ENCODE results near the gene LRP6. TPM values are rescaled to one million over a fixed set of nuclear protein-coding genes. Genes with fewer than 3 reads are reported as not detected.

The LRP6 gene
- total and polyA plus RNA-seq, 2 experiments from 2014 or later = 29.1 to 73.8 TPM

DNA sequence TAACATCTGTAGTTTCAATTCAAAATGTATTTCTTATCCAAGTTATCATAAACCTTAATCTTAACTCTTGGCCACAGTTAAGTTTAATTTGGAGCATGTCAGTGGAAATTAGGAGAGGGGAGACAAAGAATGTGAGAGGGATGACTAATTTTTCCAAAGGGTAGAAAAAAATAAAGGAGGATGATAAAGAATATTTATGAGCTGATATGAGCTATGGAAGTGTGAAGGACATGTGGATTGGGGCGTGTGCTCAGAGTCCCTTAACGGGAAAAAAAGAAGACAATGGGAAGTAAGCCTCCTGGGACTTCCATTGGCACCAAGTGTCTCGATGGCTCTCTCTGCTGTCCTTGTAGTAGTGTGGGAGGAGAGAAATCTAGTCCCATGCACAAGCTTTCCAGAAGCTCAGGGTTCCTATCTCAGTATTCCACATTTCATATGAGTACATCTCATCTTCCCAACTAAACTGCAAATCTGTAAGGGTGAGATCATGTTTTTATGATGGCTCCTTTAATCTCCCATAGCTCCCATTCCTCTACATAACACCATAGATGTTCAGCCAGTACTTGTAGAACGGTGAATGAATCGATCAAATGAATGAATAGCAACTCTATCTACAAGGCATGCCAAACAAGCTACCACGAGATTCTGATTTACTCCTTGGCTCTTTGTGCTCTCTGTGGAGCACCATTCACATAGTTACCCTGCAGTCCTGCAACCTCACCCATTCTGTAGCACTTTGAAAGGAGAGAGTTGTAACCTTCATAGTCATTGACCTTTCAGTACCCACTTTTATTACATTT, 168.8 kb downstream of the LRP6 start:
- no peaks in the 10 kb centered on the region for H3K27me3 ChIP-seq (ENCODE audit: insufficient read depth)
- Mint-ChIP-seq H3K27me3 (ENCODE audit: insufficient read depth, low read depth, poor library complexity) (no peaks in the 10 kb centered on the region), H3K27ac (no peak overlapping the region), H3K36me3 (ENCODE audit: low read depth) (peaks cover 4% of the 10 kb centered on the region; the same call in 2 of the 3 replicates), H3K4me3 (no peak overlapping the region), H3K4me1 (no peaks in the 10 kb centered on the region), H3K9me3 (no peaks in the 10 kb centered on the region)
- H3K4me3 ChIP-seq = no peak overlapping the region
- H3K4me2 ChIP-seq = no peak overlapping the region
- H4K20me1 ChIP-seq (replicated peaks; ENCODE audit: insufficient read depth) = no peaks in the 10 kb centered on the region
- no peaks in the 10 kb centered on the region for H3F3A ChIP-seq (replicated peaks; ENCODE audit: low read depth)
- no peak for DNase-seq (ENCODE audit: low spot score)
- no peak for TF ChIP-seq EZH2 (IDR thresholded peaks at IDR 0.05; ENCODE audit: low read depth, unreplicated experiment)
- no peak for TF ChIP-seq ZNF114 (CRISPR knock-in tag; IDR thresholded peaks at IDR 0.05)
- no peak for TF ChIP-seq ZNF331 (CRISPR knock-in tag; IDR thresholded peaks at IDR 0.05; ENCODE audit: low read depth)
- no peak for TF ChIP-seq POLR2AphosphoS5 (IDR thresholded peaks at IDR 0.05; ENCODE audit: low read depth)
- TF ChIP-seq, protein P1, sequence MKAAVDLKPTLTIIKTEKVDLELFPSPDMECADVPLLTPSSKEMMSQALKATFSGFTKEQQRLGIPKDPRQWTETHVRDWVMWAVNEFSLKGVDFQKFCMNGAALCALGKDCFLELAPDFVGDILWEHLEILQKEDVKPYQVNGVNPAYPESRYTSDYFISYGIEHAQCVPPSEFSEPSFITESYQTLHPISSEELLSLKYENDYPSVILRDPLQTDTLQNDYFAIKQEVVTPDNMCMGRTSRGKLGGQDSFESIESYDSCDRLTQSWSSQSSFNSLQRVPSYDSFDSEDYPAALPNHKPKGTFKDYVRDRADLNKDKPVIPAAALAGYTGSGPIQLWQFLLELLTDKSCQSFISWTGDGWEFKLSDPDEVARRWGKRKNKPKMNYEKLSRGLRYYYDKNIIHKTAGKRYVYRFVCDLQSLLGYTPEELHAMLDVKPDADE (IDR thresholded peaks at IDR 0.05) = no peak
- H3K79me2 ChIP-seq (replicated peaks; ENCODE audit: insufficient read depth) = no peaks in the 10 kb centered on the region
- H3K27ac ChIP-seq (ENCODE audit: low read depth) = no peak overlapping the region
- H3K36me3 ChIP-seq (ENCODE audit: insufficient read depth) = no peaks in the 10 kb centered on the region; the same call in 1 of the 2 replicates
- no peaks in the 10 kb centered on the region for H3K4me1 ChIP-seq (ENCODE audit: insufficient read depth)
- no peak for ATAC-seq
- H3K9me2 ChIP-seq (ENCODE audit: insufficient read depth) = no peaks in the 10 kb centered on the region
- no peak overlapping the region for H2AFZ ChIP-seq

DNA sequence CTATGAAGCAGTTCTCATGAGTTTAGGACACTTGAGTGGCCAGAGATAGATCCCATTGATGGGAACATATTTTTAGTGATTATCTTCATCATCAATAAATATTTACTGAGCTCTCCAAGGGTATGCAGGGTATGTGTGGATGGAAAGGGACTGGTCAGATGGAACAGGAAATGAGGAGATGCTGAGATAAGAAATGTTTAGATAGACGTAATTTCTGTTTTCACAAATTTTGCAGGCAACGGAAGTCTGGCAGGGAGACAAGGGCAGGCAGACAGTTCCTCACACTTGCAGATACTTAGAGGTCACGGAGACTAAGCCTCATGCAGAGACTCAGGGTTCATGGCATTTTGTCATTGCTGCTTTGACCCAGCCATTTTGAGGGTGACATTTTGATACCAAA, 171.8 kb downstream of the LRP6 start:
- no peaks in the 10 kb centered on the region for H4K20me1 ChIP-seq (replicated peaks; ENCODE audit: insufficient read depth)
- peaks cover 3% of the 10 kb centered on the region for H3K27me3 Mint-ChIP-seq (ENCODE audit: insufficient read depth, low read depth, poor library complexity)
- H3K79me2 ChIP-seq (replicated peaks; ENCODE audit: insufficient read depth) = no peaks in the 10 kb centered on the region
- no peaks in the 10 kb centered on the region; the same call in none of the 3 replicates for H3K4me1 Mint-ChIP-seq
- 0 out of 2 replicates have a peak, but pooled peaks cover 7% of the 10 kb centered on the region for H3K4me1 ChIP-seq (ENCODE audit: insufficient read depth)
- no peak overlapping the region for H3K27ac Mint-ChIP-seq
- no peak overlapping the region for H3K4me3 Mint-ChIP-seq
- no peaks in the 10 kb centered on the region for H3F3A ChIP-seq (replicated peaks; ENCODE audit: low read depth)
- H3K36me3 Mint-ChIP-seq (ENCODE audit: low read depth) = no peaks in the 10 kb centered on the region
- no peak overlapping the region for H3K4me3 ChIP-seq
- no peak overlapping the region for H3K27ac ChIP-seq (ENCODE audit: low read depth)
- no peak overlapping the region for H3K4me2 ChIP-seq
- H3K9me3 Mint-ChIP-seq = no peaks in the 10 kb centered on the region
- DNase-seq (ENCODE audit: low spot score) (no peak), ATAC-seq (no peak)
- H3K27me3 ChIP-seq (ENCODE audit: insufficient read depth) = no peaks in the 10 kb centered on the region
- TF ChIP-seq ZNF331 (CRISPR knock-in tag; IDR thresholded peaks at IDR 0.05; ENCODE audit: low read depth) = no peak
- no peak for TF ChIP-seq POLR2AphosphoS5 (IDR thresholded peaks at IDR 0.05; ENCODE audit: low read depth)
- TF ChIP-seq CREB1 (CRISPR knock-in tag; IDR thresholded peaks at IDR 0.05; ENCODE audit: low read depth) = no peak
- TF ChIP-seq, protein P2, sequence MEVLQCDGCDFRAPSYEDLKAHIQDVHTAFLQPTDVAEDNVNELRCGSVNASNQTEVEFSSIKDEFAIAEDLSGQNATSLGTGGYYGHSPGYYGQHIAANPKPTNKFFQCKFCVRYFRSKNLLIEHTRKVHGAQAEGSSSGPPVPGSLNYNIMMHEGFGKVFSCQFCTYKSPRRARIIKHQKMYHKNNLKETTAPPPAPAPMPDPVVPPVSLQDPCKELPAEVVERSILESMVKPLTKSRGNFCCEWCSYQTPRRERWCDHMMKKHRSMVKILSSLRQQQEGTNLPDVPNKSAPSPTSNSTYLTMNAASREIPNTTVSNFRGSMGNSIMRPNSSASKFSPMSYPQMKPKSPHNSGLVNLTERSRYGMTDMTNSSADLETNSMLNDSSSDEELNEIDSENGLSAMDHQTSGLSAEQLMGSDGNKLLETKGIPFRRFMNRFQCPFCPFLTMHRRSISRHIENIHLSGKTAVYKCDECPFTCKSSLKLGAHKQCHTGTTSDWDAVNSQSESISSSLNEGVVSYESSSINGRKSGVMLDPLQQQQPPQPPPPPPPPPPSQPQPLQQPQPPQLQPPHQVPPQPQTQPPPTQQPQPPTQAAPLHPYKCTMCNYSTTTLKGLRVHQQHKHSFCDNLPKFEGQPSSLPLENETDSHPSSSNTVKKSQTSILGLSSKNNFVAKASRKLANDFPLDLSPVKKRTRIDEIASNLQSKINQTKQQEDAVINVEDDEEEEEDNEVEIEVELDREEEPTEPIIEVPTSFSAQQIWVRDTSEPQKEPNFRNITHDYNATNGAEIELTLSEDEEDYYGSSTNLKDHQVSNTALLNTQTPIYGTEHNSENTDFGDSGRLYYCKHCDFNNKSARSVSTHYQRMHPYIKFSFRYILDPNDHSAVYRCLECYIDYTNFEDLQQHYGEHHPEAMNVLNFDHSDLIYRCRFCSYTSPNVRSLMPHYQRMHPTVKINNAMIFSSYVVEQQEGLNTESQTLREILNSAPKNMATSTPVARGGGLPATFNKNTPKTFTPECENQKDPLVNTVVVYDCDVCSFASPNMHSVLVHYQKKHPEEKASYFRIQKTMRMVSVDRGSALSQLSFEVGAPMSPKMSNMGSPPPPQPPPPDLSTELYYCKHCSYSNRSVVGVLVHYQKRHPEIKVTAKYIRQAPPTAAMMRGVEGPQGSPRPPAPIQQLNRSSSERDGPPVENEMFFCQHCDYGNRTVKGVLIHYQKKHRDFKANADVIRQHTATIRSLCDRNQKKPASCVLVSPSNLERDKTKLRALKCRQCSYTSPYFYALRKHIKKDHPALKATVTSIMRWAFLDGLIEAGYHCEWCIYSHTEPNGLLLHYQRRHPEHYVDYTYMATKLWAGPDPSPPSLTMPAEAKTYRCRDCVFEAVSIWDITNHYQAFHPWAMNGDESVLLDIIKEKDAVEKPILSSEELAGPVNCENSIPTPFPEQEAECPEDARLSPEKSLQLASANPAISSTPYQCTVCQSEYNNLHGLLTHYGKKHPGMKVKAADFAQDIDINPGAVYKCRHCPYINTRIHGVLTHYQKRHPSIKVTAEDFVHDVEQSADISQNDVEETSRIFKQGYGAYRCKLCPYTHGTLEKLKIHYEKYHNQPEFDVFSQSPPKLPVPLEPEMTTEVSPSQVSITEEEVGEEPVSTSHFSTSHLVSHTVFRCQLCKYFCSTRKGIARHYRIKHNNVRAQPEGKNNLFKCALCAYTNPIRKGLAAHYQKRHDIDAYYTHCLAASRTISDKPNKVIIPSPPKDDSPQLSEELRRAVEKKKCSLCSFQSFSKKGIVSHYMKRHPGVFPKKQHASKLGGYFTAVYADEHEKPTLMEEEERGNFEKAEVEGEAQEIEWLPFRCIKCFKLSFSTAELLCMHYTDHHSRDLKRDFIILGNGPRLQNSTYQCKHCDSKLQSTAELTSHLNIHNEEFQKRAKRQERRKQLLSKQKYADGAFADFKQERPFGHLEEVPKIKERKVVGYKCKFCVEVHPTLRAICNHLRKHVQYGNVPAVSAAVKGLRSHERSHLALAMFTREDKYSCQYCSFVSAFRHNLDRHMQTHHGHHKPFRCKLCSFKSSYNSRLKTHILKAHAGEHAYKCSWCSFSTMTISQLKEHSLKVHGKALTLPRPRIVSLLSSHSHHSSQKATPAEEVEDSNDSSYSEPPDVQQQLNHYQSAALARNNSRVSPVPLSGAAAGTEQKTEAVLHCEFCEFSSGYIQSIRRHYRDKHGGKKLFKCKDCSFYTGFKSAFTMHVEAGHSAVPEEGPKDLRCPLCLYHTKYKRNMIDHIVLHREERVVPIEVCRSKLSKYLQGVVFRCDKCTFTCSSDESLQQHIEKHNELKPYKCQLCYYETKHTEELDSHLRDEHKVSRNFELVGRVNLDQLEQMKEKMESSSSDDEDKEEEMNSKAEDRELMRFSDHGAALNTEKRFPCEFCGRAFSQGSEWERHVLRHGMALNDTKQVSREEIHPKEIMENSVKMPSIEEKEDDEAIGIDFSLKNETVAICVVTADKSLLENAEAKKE (CRISPR knock-in tag; IDR thresholded peaks at IDR 0.05) = no peak
- no peak for TF ChIP-seq JUNB (IDR thresholded peaks at IDR 0.05; ENCODE audit: unreplicated experiment)
- H2AFZ ChIP-seq = no peak overlapping the region
- no peaks in the 10 kb centered on the region for H3K36me3 ChIP-seq (ENCODE audit: insufficient read depth)
- H3K9me2 ChIP-seq (ENCODE audit: insufficient read depth) = no peaks in the 10 kb centered on the region
